ENCODE measurements around the gene GMPPB. TPM values are rescaled to one million over a fixed set of nuclear protein-coding genes. Genes with fewer than 3 reads are reported as not detected.
A peak's percentile ranks its signal among the peaks of the same experiment; 100 is the strongest.
"Not testable (repeated sequence)": the region's sequence is repeated elsewhere in the genome, so short reads cannot be mapped to it uniquely, and the experiment has no call there.

GMPPB gene
- total RNA-seq, 1 experiment from 2014 or later: 88.1 TPM

GRCh38 chr3:49700453-49701128 is 23.2 kb downstream of the GMPPB start:
- H3K4me1 Mint-ChIP-seq (ENCODE audit: insufficient read depth, unreplicated experiment): no peaks in the 10 kb centered on the region
- no peaks in the 10 kb centered on the region for H3K27me3 Mint-ChIP-seq (ENCODE audit: insufficient read depth, unreplicated experiment)
- no TSS peak for BruUV-seq (replicated peaks)
- peaks cover 7% of the 10 kb centered on the region for H3K36me3 Mint-ChIP-seq (ENCODE audit: insufficient read depth, unreplicated experiment)
- no peak overlapping the region for H3K27ac Mint-ChIP-seq (ENCODE audit: low read depth, unreplicated experiment)
- H3K4me3 Mint-ChIP-seq (ENCODE audit: unreplicated experiment): no peak overlapping the region
- ChIA-PET CTCF (interaction anchor here (0.7 to 2.4 kb wide), 9 partner anchors 9 to 731 kb away, joined by 3 to 15 read pairs (median 3); partner anchors contain the start of gene IP6K1), POLR2A (interaction anchor here (1.8 kb wide), 1 partner anchor 23 kb away, joined by 4 read pairs; the partner anchor contains the start of gene GMPPB)
- TF ChIP-seq CTCF (IDR thresholded peaks at IDR 0.05; ENCODE audit: unreplicated experiment): peak; percentile 13
- intact Hi-C loops (cut with micrococcal nuclease): no loop called here
- DNase-seq (ENCODE audit: unreplicated experiment): no peak
- no peaks in the 10 kb centered on the region for H3K9me3 Mint-ChIP-seq (ENCODE audit: unreplicated experiment)

- no peaks in the 10 kb centered on the region for H3K27me3 Mint-ChIP-seq (ENCODE audit: insufficient read depth, unreplicated experiment)
- intact Hi-C loops (cut with micrococcal nuclease): no loop called here
- no peaks in the 10 kb centered on the region for H3K4me1 Mint-ChIP-seq (ENCODE audit: insufficient read depth, unreplicated experiment)
- POLR2A ChIA-PET: no interaction called here
- no peak for TF ChIP-seq CTCF (IDR thresholded peaks at IDR 0.05; ENCODE audit: unreplicated experiment)
- H3K9me3 Mint-ChIP-seq (ENCODE audit: unreplicated experiment): no peaks in the 10 kb centered on the region
- DNase-seq (ENCODE audit: unreplicated experiment): no peak
- CTCF ChIA-PET: interaction anchor here (0.9 to 1.7 kb wide), 2 partner anchors 108 to 206 kb away, joined by 3 to 4 read pairs; no protein-coding TSS in a partner anchor
- BruUV-seq (replicated peaks): no TSS peak
- no peak overlapping the region for H3K4me3 Mint-ChIP-seq (ENCODE audit: unreplicated experiment)
- peaks cover 7% of the 10 kb centered on the region for H3K36me3 Mint-ChIP-seq (ENCODE audit: insufficient read depth, unreplicated experiment)
- no peak overlapping the region for H3K27ac Mint-ChIP-seq (ENCODE audit: low read depth, unreplicated experiment)
Observed at GRCh38 chr3:49700014-49700413, 23.7 kb downstream of the GMPPB start.

- POLR2A ChIA-PET: no interaction called here
- H3K4me1 Mint-ChIP-seq (ENCODE audit: insufficient read depth, unreplicated experiment): no peaks in the 10 kb centered on the region
- intact Hi-C loops (cut with micrococcal nuclease): no loop called here
- H3K9me3 Mint-ChIP-seq (ENCODE audit: unreplicated experiment): no peaks in the 10 kb centered on the region
- no peaks in the 10 kb centered on the region for H3K27me3 Mint-ChIP-seq (ENCODE audit: insufficient read depth, unreplicated experiment)
- no peak for DNase-seq (ENCODE audit: unreplicated experiment)
- peaks cover 7% of the 10 kb centered on the region for H3K36me3 Mint-ChIP-seq (ENCODE audit: insufficient read depth, unreplicated experiment)
- no peak for TF ChIP-seq CTCF (IDR thresholded peaks at IDR 0.05; ENCODE audit: unreplicated experiment)
- no peak overlapping the region for H3K4me3 Mint-ChIP-seq (ENCODE audit: unreplicated experiment)
- CTCF ChIA-PET: interaction anchor here (0.8 to 1.7 kb wide), 3 partner anchors 108 to 266 kb away, joined by 3 to 4 read pairs (median 3); no protein-coding TSS in a partner anchor
- BruUV-seq (replicated peaks): no TSS peak
- no peak overlapping the region for H3K27ac Mint-ChIP-seq (ENCODE audit: low read depth, unreplicated experiment)
Observed at GRCh38 chr3:49699281-49699979, 24.3 kb downstream of the GMPPB start.

GRCh38 chr3:49695350-49696015 is 28.3 kb downstream of the GMPPB start:
- CTCF ChIA-PET: interaction anchor here (0.6 kb wide), 1 partner anchor 269 kb away, joined by 4 read pairs; no protein-coding TSS in a partner anchor
- H3K36me3 Mint-ChIP-seq (ENCODE audit: insufficient read depth, unreplicated experiment): peaks cover 14% of the 10 kb centered on the region
- BruUV-seq (replicated peaks); H3K4me1 Mint-ChIP-seq (ENCODE audit: insufficient read depth, unreplicated experiment); H3K27ac Mint-ChIP-seq (ENCODE audit: low read depth, unreplicated experiment); DNase-seq (ENCODE audit: unreplicated experiment); H3K9me3 Mint-ChIP-seq (ENCODE audit: unreplicated experiment); H3K4me3 Mint-ChIP-seq (ENCODE audit: unreplicated experiment); H3K27me3 Mint-ChIP-seq (ENCODE audit: insufficient read depth, unreplicated experiment); POLR2A ChIA-PET; intact Hi-C loops (cut with micrococcal nuclease): not testable (repeated sequence)

GRCh38 chr3:49694409-49695070 is 29.2 kb downstream of the GMPPB start:
- Mint-ChIP-seq H3K36me3 (ENCODE audit: insufficient read depth, unreplicated experiment) (peaks cover 16% of the 10 kb centered on the region), H3K4me1 (ENCODE audit: insufficient read depth, unreplicated experiment) (peaks cover 11% of the 10 kb centered on the region)
- DNase-seq (ENCODE audit: unreplicated experiment); H3K27ac Mint-ChIP-seq (ENCODE audit: low read depth, unreplicated experiment); H3K4me3 Mint-ChIP-seq (ENCODE audit: unreplicated experiment); intact Hi-C loops (cut with micrococcal nuclease); H3K27me3 Mint-ChIP-seq (ENCODE audit: insufficient read depth, unreplicated experiment); H3K9me3 Mint-ChIP-seq (ENCODE audit: unreplicated experiment); POLR2A ChIA-PET; BruUV-seq (replicated peaks): not testable (repeated sequence)
- CTCF ChIA-PET: interaction anchor here (0.6 kb wide), 1 partner anchor 269 kb away, joined by 4 read pairs; no protein-coding TSS in a partner anchor

- H3K27me3 Mint-ChIP-seq (ENCODE audit: insufficient read depth, unreplicated experiment); H3K9me3 Mint-ChIP-seq (ENCODE audit: unreplicated experiment); intact Hi-C loops (cut with micrococcal nuclease); H3K4me3 Mint-ChIP-seq (ENCODE audit: unreplicated experiment); DNase-seq (ENCODE audit: unreplicated experiment); H3K27ac Mint-ChIP-seq (ENCODE audit: low read depth, unreplicated experiment); BruUV-seq (replicated peaks): not testable (repeated sequence)
- CTCF ChIA-PET: interaction anchor here (0.6 to 0.7 kb wide), 2 partner anchors 9 to 146 kb away, joined by 3 to 4 read pairs; no protein-coding TSS in a partner anchor
- POLR2A ChIA-PET: interaction anchor here (0.8 kb wide), 1 partner anchor 11 kb away, joined by 3 read pairs; no protein-coding TSS in a partner anchor
- Mint-ChIP-seq H3K4me1 (ENCODE audit: insufficient read depth, unreplicated experiment) (peaks cover 16% of the 10 kb centered on the region), H3K36me3 (ENCODE audit: insufficient read depth, unreplicated experiment) (peaks cover 18% of the 10 kb centered on the region)
Observed at GRCh38 chr3:49691481-49691880, 32.3 kb downstream of the GMPPB start.

Measured in MCF 10A (cell line).